ENCODE data around the gene DOLK.

DNA sequence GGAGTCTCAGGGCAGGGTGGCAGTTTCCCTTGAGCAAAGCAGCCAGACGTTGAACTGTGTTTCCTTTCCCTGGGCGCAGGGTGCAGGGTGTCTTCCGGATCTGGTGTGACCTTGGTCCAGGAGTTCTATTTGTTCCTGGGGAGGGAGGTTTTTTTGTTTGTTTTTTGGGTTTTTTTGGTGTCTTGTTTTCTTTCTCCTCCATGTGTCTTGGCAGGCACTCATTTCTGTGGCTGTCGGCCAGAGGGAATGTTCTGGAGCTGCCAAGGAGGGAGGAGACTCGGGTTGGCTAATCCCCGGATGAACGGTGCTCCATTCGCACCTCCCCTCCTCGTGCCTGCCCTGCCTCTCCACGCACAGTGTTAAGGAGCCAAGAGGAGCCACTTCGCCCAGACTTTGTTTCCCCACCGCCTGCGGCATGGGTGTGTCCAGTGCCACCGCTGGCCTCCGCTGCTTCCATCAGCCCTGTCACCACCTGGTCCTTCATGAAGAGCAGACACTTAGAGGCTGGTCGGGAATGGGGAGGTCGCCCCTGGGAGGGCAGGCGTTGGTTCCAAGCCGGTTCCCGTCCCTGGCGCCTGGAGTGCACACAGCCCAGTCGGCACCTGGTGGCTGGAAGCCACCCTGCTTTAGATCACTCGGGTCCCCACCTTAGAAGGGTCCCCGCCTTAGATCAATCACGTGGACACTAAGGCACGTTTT is 30.1 kb downstream of the DOLK start:
- TF ChIP-seq, protein P1, sequence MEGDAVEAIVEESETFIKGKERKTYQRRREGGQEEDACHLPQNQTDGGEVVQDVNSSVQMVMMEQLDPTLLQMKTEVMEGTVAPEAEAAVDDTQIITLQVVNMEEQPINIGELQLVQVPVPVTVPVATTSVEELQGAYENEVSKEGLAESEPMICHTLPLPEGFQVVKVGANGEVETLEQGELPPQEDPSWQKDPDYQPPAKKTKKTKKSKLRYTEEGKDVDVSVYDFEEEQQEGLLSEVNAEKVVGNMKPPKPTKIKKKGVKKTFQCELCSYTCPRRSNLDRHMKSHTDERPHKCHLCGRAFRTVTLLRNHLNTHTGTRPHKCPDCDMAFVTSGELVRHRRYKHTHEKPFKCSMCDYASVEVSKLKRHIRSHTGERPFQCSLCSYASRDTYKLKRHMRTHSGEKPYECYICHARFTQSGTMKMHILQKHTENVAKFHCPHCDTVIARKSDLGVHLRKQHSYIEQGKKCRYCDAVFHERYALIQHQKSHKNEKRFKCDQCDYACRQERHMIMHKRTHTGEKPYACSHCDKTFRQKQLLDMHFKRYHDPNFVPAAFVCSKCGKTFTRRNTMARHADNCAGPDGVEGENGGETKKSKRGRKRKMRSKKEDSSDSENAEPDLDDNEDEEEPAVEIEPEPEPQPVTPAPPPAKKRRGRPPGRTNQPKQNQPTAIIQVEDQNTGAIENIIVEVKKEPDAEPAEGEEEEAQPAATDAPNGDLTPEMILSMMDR (IDR thresholded peaks at IDR 0.05; ENCODE audit: poor library complexity): no peak
- no peak for TF ChIP-seq EZH2phosphoT487 (IDR thresholded peaks at IDR 0.05; ENCODE audit: low read depth, severe bottlenecking, unreplicated experiment)
